Gastrocnemius medialis (tissue), 4 donors: Measurements from ENCODE around the gene IRF7. TPM values are rescaled to one million over a fixed set of nuclear protein-coding genes. Genes with fewer than 3 reads are reported as not detected.

Experiments
- ATAC-seq, 2 donors: fragments of 150-250 bp; one replicate each; pipeline ENCODE4 v1.9.1; 2016
- DNase-seq, 2 donors: peaks; one replicate each; pipeline ENCODE4 v3.0.0-alpha.2; 2019
- H3K27ac ChIP-seq, 4 donors: fragments of 200-600 bp; sonication (generic); 1 replicate in 1 of 4; 2 replicates in 3 of 4; pipeline ENCODE4 v1.5.1; 2016 to 2018; ENCODE audit warnings: mild to moderate bottlenecking in 2 of 4, moderate library complexity in 1 of 4
- H3K27me3 ChIP-seq, 3 donors: fragments of 200-600 bp; sonication (generic) in 2 of 3; 1 replicate in 1 of 3; 2 replicates in 2 of 3; pipeline versions ENCODE4 v1.5.1 to v1.6.0; 2016 to 2019; ENCODE audit warnings: mild to moderate bottlenecking in 1 of 3, moderate library complexity in 1 of 3
- H3K36me3 ChIP-seq, 2 donors: fragments of 200-600 bp; sonication (generic) in 1 of 2; one replicate each; pipeline ENCODE4 v1.5.1; 2017 to 2018
- H3K4me1 ChIP-seq, 2 donors: fragments of 200-600 bp; sonication (generic) in 1 of 2; one replicate each; pipeline ENCODE4 v1.5.1; 2016 to 2017; ENCODE audit warnings: mild to moderate bottlenecking in 2 of 2
- H3K4me3 ChIP-seq, 4 donors: fragments of 200-600 bp; sonication (generic) in 3 of 4; 1 replicate in 1 of 4; 2 replicates in 3 of 4; pipeline ENCODE4 v1.5.1; 2016 to 2019; ENCODE audit warnings: mild to moderate bottlenecking in 2 of 4
- H3K9me3 ChIP-seq, 3 donors: fragments of 200-600 bp; sonication (generic) in 2 of 3; 1 replicate in 1 of 3; 2 replicates in 2 of 3; pipeline ENCODE4 v1.5.1; 2016 to 2019
- POLR2A ChIP-seq, 2 donors: fragments of 450-650 bp; IDR thresholded peaks; one replicate each; pipeline ENCODE4 v1.6.1; 2017; ENCODE audit warnings: antibody characterized with exemption in 2 of 2, mild to moderate bottlenecking in 2 of 2, moderate library complexity in 2 of 2
- in situ Hi-C, 4 donors: fragments of 200-750 bp; cut with MboI; loops; one replicate each; pipeline versions ENCODE4 v1.15.0 to v1.8.0; 2017; ENCODE audit warnings: low sequenced_read_pairs in 4 of 4
- intact Hi-C: fragments of 100-400 bp; cut with DNase I; formaldehyde crosslinking; loops from one replicate; pipeline ENCODE4 v1.15.1; 2023; ENCODE audit warnings: low total_unique reads
- total RNA-seq, 4 donors: library from RNA; depleted of rRNA; stranded (reverse); fragments of >200 nt; gene quantifications; one replicate each; pipeline versions ENCODE4 v1.1.0 to v1.2.3, GENCODE V29; 2016
- TF ChIP-seq, protein P1 (sequence below), 5 experiments: fragments of 450-650 bp in 3 of 5; fragments of 200-600 bp in 2 of 5; sonication (generic) in 2 of 5; IDR thresholded peaks in 4 of 5; conservative IDR thresholded peaks in 1 of 5; 1 replicate in 4 of 5; 2 replicates in 1 of 5; pipeline ENCODE4 v1.5.1; 2016 to 2019; ENCODE audit warnings: antibody characterized with exemption in 5 of 5, mild to moderate bottlenecking in 3 of 5, moderate library complexity in 3 of 5

Gene IRF7
- total RNA-seq, 4 donors from 2014 or later: 15.5 to 37.1 (median 26.3) TPM

DNA sequence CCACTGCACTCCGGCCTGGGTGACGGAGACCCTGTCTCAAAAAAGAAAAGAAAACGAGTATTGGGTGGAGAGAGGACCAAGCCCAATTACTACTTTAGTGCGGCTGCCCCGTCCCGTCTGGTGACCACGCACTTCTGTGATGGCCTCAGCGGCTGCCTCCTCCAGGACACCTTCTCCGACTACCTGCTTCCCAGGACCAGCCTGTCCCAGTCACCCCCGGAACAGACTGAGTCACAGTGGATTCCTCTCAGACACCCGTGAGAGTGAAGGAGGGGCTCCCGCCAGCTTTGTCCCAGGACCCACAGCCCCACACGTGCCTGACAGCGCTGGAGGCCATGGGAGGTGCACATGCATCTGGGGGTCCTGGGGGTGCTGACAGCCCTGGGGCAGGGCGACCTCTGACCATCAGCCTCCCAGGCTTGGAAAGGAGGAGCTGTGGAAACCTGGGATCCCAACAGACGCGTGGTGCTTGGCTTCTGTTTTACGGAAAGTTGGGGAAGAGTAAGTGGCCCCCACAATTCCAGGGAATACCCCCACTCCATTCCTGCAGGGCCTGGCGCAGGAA is 26.1 kb upstream of the IRF7 start:
- intact Hi-C loops (no loop called here), in situ Hi-C loops (no loop called here)
- H3K27ac ChIP-seq: no peak overlapping the region
- no peaks in the 10 kb centered on the region for H3K4me1 ChIP-seq
- no peak for TF ChIP-seq POLR2A (IDR thresholded peaks at IDR 0.05)
- TF ChIP-seq, protein P1, sequence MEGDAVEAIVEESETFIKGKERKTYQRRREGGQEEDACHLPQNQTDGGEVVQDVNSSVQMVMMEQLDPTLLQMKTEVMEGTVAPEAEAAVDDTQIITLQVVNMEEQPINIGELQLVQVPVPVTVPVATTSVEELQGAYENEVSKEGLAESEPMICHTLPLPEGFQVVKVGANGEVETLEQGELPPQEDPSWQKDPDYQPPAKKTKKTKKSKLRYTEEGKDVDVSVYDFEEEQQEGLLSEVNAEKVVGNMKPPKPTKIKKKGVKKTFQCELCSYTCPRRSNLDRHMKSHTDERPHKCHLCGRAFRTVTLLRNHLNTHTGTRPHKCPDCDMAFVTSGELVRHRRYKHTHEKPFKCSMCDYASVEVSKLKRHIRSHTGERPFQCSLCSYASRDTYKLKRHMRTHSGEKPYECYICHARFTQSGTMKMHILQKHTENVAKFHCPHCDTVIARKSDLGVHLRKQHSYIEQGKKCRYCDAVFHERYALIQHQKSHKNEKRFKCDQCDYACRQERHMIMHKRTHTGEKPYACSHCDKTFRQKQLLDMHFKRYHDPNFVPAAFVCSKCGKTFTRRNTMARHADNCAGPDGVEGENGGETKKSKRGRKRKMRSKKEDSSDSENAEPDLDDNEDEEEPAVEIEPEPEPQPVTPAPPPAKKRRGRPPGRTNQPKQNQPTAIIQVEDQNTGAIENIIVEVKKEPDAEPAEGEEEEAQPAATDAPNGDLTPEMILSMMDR (IDR thresholded peaks at IDR 0.05 in 4 of 5, conservative IDR thresholded peaks at IDR 0.05 in 1 of 5): no peak
- no peak overlapping the region for H3K4me3 ChIP-seq
- no peaks in the 10 kb centered on the region for H3K9me3 ChIP-seq
- ATAC-seq (no peak), DNase-seq (no peak)
- H3K27me3 ChIP-seq: peaks cover 17 to 20% (median 19%) of the 10 kb centered on the region in 3 donors
- no peaks in the 10 kb centered on the region for H3K36me3 ChIP-seq

DNA sequence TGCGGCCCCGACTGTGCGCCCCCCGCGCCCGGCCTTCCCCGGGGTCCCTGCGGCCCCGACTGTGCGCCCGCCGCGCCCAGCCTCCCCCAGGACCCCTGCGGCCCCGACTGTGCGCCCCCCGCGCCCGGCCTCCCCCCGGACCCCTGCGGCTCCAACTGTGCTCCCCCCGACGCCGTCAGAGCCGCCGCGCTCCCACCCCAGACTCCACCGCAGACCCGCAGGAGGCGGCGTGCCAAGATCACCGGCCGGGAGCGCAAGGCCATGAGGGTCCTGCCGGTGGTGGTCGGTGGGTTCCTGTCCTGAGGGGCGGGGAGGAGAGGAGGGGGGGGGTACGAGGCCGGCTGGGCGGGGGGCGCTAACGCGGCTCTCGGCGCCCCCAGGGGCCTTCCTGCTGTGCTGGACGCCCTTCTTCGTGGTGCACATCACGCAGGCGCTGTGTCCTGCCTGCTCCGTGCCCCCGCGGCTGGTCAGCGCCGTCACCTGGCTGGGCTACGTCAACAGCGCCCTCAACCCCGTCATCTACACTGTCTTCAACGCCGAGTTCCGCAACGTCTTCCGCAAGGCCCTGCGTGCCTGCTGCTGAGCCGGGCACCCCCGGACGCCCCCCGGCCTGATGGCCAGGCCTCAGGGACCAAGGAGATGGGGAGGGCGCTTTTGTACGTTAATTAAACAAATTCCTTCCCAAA is 24.4 kb upstream of the IRF7 start:
- Histone ChIP-seq H3K4me3 (no peak overlapping the region), H3K27me3 (peaks cover 21 to 27% (median 25%) of the 10 kb centered on the region in 3 donors), H3K36me3 (no peaks in the 10 kb centered on the region), H3K4me1 (no peaks in the 10 kb centered on the region), H3K27ac (no peak overlapping the region), H3K9me3 (no peaks in the 10 kb centered on the region)
- in situ Hi-C loops (no loop called here), intact Hi-C loops (no loop called here)
- ATAC-seq: no peak
- TF ChIP-seq POLR2A (IDR thresholded peaks at IDR 0.05): no peak
- no peak for DNase-seq

GRCh38 chr11:639332-639955 is 23.7 kb upstream of the IRF7 start:
- in situ Hi-C loops: no loop called here
- no peaks in the 10 kb centered on the region for H3K9me3 ChIP-seq
- H3K27ac ChIP-seq: no peak overlapping the region
- no peaks in the 10 kb centered on the region for H3K4me1 ChIP-seq
- intact Hi-C loops: no loop called here
- H3K4me3 ChIP-seq: no peak overlapping the region
- TF ChIP-seq, protein P1 (IDR thresholded peaks at IDR 0.05 in 4 of 5, conservative IDR thresholded peaks at IDR 0.05 in 1 of 5): no peak
- no peak for TF ChIP-seq POLR2A (IDR thresholded peaks at IDR 0.05)
- ATAC-seq (no peak), DNase-seq (no peak)
- no peaks in the 10 kb centered on the region for H3K36me3 ChIP-seq
- H3K27me3 ChIP-seq: peaks cover 21 to 27% (median 25%) of the 10 kb centered on the region in 3 donors

DNA sequence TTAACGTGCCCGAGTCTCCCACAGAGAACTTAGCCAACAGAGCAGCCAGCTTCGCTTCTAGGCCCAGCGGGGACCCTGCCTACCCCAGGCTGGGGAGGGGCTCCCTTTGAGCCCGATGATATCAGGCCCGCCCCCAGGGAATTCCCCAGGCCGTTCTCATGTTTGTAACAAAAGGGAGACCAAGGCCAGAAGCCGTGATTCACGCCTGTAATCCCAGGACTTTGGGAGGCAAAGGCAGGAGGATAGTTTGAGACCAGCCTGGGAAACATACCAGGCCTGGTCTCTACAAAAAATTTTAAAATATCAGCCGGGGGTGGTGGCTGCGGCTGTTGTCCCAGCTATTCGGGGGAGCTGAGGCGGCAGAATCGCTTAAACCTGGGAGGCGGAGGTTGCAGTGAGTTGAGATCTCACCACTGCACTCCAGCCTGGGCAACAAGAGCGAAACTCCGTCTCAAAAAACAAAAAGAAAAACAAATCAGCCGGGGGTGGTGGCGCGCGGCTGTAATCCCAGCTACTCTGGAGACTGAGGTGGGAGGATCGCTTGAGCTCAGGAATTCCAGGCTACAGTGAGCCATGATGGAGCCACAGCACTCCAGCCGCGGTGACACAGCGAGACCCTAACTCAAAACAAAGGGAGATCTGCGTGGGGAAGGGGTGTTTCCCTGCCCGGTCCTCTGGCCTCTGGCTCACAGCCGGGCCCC is 23.0 kb upstream of the IRF7 start:
- no peaks in the 10 kb centered on the region for H3K36me3 ChIP-seq
- in situ Hi-C loops (no loop called here), intact Hi-C loops (no loop called here)
- no peaks in the 10 kb centered on the region for H3K4me1 ChIP-seq
- no peak overlapping the region for H3K27ac ChIP-seq
- H3K4me3 ChIP-seq: no peak overlapping the region
- TF ChIP-seq, protein P1 (IDR thresholded peaks at IDR 0.05 in 4 of 5, conservative IDR thresholded peaks at IDR 0.05 in 1 of 5): no peak
- no peak for TF ChIP-seq POLR2A (IDR thresholded peaks at IDR 0.05)
- H3K27me3 ChIP-seq: peaks cover 21 to 27% (median 25%) of the 10 kb centered on the region in 3 donors
- H3K9me3 ChIP-seq: no peaks in the 10 kb centered on the region
- DNase-seq (no peak), ATAC-seq (no peak)
